Right kidney (tissue), 9 donors: Measurements from ENCODE around the gene TLE4.
"Not testable (repeated sequence)": the region's sequence is repeated elsewhere in the genome, so short reads cannot be mapped to it uniquely, and the experiment has no call there.

ENCODE experiments used
- DNase-seq: peaks from one replicate; pipeline ENCODE4 v3.0.0-alpha.2; 2016
- long read RNA-seq, 8 donors: transcript quantifications; one replicate each; lab custom pipeline, GENCODE V29; 2026

Gene TLE4
- long read RNA-seq, donor 1, partial matches to known transcripts, result 0 of 1 reads
- long read RNA-seq, donor 1, other reads (novel, unspliced or antisense), result 0 of 1 reads
- long read RNA-seq, donor 2, partial matches to known transcripts, result 0 of 2 reads
- long read RNA-seq, donor 2, other reads (novel, unspliced or antisense), result 0 of 2 reads
- long read RNA-seq, donor 3, partial matches to known transcripts, result 6 of 6 reads
- long read RNA-seq, donor 3, other reads (novel, unspliced or antisense), result 0 of 6 reads
- long read RNA-seq, donor 4, partial matches to known transcripts, result 0 of 1 reads
- long read RNA-seq, donor 4, other reads (novel, unspliced or antisense), result 0 of 1 reads
- long read RNA-seq, donor 5, partial matches to known transcripts, result 0 of 2 reads
- long read RNA-seq, donor 5, other reads (novel, unspliced or antisense), result 0 of 2 reads
- long read RNA-seq, donor 6, result 0 reads
- long read RNA-seq, donor 7, result 0 reads
- long read RNA-seq, donor 8, partial matches to known transcripts, result 0 of 1 reads
- long read RNA-seq, donor 8, other reads (novel, unspliced or antisense), result 0 of 1 reads

DNA sequence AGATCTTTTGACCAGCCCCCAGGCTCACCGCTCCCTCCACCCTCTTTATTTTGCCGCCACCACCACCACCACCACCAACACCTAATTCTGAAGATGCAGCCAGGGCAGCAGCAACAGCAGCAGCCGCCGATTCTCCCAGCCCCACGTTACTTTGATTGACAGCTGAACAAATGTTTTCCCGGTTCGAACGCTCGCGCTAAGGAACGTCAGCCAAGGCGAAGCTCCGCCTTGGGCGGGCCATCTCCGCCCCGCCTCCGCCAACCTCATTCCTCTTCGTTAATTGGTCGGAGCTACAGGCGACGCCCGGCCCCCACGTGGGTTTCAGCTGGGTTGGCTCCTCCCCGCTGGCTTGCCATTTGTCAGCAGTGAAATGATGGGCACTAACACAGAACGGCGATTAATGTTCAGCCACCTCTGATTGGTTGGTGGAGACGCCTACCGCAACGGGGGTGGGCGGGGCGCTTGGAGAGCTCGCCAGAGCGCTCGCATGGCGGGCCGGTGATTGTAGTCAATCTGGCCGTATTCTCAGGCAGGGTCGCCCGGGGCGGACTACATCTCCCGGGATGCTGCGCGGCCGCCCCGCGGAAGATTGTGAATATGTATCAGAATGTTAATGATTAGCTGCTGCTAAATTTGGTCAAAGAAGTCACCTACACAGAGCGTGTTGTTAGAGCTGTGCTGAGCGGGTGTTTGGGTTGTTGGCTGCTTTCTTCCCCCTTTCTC, at the start of gene TLE4:
Gene TLE4, plus strand, starts transcription at position 657 of the 723 bp plus-strand sequence. CDS start 826 bp downstream, outside the sequence.
- DNase-seq, result peak; percentile 94

DNA sequence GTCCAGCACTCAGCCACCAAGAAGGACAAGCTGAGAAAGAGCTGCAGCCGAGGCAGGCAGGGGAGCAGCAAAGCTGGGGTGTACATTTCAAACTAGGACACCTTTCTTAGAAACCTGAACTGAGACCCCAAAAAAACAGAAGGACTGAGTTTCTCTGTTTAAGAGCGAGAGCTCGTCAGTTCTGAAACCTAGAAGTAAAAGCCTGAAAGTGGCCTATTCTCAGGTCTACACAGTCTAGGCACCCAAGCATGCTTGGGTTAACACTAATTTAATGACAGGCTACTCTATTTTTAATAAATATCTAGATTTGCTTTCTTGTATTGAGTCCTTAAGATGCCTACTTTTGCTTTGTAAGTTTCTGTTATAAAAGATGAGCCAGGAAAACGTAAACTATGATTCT, 49.0 kb upstream of the TLE4 start:
- no peak for DNase-seq

DNA sequence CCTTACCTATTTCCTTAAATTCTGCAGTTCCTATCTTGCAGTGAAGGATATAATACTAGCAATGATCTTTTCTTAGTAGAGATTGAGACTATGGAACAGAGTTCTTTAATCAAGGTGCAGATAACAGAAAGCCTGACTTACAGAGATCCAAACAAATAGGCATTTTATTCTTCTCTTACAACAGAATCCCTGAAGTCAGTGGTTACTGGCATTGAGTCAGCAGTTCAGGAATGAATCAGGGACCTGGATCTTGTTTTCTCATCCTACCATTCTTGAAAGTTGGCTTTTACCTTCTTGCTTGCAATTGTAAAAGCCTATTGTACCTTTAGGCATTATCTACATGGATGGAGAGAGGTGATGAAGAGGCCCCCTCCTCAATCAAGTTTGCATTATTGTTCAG, 47.5 kb upstream of the TLE4 start:
- no peak for DNase-seq

DNA sequence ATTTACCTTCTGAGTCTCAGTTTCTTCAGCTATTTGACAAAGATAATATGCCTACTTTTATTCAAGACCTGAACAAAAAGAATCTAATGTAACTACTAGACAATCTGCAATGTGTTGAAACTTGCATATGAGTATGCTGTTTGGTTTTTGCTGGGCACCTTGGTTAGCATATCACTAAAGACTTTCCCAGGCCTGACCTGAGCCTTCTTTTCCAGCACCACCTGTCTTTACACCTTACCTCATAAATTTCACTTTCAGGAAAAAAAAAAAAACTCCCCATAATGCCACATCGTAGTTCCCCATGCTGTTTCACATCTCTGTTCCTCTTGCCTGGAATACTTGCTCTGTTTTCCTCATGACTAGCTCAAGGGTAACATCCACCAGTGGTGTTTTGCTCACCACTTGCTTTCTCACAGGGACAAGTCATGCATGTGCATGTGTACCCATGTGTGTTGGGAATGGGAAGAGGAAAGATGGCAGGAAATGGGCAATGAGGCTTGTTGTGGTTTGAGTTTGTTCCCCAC, 45.6 kb upstream of the TLE4 start:
- DNase-seq, result no peak

DNA sequence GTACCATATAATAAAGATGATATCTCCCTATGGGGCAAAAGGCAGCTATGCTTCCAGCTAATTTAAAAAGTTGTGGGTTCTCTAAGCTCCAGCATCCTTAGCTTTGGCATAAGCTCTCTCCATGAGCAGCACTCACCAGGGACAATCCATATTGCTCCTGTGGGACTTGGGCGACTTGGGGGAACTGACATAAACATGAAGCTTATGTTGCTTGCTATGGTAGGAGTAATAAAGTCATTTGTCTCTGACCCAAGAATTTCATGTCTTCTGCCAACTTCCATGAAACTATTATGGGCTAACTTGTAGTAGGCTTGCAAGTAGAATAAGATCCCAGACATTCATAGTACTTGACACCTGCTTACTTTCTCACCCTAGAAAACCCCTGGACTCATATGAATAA, 36.2 kb upstream of the TLE4 start:
- no peak for DNase-seq

DNA sequence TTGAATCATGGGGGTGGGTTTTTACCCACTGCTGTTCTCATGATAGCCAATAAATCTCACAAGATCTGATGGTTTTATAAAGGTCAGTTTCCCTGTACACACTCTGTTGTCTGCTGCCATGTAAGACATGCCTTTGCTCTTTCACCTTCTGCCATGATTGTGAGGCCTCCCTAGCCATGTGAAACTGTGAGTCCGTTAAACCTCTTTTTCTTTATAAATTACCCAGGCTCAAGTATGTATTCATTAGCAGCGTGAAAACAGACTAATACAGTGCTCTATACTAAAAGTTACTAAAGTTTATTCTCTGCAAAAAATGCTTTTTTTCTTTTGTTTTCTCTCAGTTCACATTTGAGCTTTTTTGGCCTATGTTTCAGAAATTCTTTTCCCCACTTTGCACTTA, 33.9 kb upstream of the TLE4 start:
- DNase-seq, result no peak

DNA sequence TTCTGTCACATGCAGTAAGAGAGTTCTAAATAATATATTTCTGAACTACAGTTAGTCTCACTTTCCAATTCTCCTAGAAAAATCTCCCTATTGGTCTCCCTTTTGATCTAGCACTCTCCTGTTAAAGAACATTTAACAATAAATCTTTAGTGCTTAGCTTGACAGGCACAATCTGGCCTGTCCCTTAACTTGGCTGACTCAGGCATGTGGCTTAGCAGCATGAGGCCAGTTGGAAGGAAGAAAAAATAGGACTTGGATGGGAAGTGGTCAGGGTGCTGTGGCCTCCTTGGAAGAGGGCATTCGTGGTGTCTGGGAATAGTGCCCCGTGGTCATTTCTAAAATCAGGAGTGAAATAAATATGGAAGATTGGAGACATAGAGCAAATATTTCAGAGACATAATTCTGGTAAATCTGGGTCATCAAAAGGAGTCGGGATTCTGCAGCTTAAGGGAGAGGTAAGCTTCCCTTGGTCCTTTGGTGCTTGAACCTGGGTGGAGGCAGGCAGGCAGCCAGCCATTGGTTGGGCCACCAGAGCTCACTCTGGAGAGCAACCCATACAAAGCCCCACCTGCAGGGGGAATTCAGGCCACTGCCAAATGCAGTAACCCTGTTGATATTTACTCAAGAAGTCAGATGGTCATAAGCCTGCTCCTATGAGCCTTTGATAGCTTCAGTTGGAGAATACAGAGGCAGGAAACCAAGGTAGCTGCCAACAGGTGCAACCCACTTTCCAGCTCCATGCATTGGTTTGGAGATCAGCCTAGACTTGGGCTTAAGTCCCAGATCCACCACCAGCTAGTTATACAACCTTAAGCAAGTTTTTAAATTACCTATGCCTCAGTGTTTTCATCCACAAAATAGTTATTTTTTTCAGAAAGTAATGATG, 28.8 kb upstream of the TLE4 start:
- no peak for DNase-seq

DNA sequence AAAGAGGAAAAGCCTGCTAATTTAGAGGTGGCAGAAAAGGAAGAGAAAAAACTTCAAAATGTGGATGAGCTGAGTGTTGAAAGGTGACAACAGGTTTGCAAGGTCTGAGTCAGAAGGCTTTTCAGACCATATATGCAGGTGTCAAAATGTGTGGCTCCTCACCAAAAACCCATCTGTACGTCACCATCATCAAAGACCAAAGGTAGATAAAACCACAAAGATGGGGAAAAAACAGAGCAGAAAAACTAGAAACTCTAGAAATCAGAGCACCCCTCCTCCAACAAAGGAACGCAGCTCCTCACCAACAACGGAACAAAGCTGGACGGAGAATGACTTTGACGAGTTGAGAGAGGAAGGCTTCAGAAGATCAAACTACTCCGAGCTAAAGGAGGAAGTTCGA, 27.4 kb upstream of the TLE4 start:
- DNase-seq, result not testable (repeated sequence)

DNA sequence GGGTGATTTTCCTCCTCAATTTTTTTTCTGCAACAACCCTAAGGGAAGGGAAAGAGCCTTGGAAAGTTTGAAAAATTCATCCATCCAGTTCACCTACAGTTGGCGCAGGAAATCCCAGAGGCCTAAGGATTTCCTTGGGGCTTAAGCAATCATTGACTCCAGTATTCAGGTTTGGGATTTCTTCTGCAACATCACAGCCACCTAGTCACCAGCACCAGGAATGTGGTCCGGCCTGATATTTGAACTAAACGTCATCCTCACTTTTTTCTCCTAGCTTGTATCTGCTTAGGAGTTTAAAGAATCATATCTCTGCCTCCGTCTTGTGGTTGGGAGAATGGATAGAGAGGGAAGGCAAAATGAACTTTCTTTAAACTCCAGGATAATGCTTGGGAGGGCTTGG, 20.2 kb upstream of the TLE4 start:
- no peak for DNase-seq

DNA sequence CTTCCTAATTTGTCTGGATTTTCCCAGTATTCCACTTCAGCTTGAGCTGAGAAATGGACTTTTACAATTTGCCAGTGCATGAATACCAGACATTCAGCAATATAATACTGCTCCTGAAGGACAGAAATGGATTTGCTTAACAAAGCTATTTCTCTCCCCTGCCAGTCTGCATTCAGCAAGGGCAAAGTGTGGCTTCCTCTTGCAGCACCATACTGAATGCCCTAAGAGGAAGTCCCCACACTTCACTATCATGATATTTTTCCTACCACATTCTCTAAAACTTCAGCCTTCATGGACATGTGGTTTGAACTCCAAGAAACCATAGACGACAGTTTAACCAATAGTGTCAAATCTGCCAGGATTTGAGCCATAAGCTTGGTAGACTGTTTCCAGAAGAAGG, 19.8 kb upstream of the TLE4 start:
- DNase-seq, result no peak

DNA sequence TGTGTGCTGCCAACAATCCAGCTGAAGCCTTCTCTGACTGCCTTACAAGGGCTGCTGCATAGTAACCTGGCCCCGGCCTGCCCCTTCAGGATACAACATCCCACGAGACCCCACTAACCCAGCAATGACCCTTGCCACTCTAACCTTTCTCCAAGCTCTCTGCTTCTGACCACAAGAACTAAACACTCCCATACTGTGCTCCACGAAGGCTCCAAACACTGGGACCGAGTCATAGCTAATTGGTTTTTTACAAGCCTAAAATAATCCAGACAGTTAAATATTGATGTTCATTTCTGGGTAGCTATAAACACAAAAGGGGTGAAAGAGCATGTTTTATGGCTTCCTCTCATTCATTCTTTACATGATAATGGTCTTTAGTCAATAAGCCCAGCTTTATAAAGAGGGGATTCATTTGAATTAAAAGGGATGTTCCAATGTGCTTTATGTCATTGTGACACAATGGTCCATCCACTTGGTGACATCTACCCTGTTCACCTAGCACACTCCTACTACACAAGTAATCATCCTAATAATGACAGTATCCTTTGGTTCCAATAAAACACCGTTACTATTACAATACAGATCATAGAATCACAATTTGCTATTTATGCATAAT, 16.2 kb upstream of the TLE4 start:
- DNase-seq, result no peak

DNA sequence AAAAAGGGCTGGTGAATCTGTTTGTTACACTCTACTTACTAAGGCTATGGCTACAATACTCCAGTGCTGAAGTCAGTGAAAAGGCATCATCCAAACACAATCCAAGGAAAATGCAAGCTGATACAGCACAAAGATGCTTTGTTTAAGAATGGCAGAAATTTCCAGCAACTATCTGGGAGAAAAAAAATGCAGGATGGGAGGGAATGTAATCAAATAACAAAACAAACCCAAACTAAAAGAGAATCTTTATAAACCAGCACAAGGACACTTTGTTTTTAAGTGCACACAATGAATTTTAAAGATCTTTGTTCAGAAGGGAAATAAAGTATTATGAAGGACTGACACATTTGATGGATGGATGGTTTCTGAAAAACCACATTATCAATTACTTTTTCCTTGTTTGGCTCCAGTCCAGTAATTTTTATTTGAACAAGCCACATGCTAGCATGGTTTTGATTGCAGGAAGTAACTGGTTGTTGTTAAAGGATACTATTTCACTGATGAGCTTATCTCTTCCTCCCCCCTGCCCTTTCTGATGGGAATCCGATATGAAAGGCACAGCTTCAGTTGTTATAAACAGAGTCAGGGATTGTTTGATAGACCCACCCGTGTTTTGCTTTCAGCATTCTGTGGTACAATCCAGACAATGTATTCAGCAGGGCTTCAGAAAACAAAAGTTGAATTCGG, 12.1 kb upstream of the TLE4 start:
- DNase-seq, result peak; percentile 17

DNA sequence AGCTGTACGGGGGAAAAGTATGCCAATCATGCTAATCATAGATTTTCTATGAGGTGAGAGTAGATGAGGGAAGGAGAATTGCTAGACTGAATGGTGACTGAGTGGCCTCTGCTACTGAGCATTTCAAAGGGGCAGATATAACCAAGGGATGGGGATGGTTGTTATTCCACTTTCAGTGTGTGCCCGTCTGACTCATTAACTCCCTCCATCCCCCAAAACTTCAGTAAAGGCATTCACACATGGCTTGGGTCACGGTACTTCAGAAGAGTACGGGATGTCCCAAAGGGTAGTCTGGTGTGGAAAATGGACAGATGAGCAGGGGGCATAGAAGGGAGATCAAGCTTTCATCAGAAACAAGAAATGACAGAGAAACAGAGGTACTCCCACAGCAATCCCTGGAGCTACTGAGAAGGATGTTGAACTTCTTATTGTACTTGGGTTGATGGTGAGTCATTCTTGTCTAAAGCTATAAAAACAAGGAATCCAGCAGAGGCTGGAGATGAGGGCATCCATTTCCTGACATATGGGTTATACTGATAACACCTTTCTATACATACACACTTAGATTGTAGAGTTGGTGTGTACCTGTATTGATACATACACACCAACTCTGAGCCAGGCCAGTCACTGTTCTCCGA, 8.9 kb upstream of the TLE4 start:
- no peak for DNase-seq

DNA sequence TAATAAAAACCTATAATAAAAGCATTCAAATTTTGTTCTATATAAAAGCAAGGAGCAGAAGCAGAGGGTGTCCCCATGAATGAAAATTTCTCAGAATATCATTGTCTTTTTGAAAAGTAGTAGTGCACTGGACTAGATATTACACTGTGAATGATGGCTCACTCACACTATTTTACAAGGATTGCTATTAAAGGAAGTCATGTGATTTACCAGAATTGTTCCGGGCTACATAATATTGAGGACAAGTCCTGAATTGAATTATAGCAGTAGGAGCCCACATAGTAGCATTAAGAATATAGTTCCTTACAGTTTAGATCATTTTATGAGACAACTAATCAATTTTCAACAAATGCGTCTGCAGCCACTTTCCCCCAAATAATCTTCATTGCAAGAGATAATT, 7.7 kb upstream of the TLE4 start:
- DNase-seq, result no peak

DNA sequence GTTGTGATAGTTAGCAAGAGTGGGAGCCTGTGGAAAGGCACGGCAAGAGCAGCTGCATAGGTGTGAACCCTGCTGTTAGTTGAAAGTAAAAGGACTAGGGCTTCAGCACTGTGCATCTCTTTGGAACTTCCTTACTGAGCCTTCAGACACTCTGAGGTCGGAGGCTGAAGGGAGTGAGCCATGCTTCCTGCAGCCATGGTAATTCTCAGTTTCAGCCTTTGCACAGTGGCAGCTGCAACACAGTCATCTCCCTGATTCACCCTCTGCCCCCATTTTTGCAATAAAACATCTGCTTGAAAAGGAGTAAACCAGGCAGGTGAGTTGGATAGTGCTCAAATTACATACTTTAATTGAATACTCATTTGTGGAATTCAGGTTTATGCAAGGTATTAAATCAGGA, 6.5 kb upstream of the TLE4 start:
- DNase-seq, result no peak

DNA sequence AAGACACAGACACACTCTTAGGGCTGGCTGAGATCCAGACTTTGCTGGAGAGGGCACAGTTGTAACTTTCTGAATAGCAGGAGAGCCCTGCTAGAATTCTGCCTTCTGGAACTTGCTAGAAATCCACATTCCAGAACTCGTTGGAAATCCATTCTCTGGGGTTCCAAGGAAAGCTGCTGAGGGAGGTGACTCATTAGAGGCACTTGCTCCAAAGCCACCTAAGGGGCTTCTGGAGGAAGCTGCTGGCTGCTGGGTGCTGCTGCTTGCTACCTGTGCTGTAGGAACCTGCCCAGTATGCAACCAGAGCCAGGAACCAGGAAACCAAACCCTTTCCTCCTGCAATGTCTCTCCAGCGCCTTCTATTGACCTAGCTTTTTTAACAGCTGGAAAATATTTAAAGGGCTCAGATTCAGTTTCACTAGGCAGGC, 4.1 kb upstream of the TLE4 start:
- DNase-seq, result no peak

DNA sequence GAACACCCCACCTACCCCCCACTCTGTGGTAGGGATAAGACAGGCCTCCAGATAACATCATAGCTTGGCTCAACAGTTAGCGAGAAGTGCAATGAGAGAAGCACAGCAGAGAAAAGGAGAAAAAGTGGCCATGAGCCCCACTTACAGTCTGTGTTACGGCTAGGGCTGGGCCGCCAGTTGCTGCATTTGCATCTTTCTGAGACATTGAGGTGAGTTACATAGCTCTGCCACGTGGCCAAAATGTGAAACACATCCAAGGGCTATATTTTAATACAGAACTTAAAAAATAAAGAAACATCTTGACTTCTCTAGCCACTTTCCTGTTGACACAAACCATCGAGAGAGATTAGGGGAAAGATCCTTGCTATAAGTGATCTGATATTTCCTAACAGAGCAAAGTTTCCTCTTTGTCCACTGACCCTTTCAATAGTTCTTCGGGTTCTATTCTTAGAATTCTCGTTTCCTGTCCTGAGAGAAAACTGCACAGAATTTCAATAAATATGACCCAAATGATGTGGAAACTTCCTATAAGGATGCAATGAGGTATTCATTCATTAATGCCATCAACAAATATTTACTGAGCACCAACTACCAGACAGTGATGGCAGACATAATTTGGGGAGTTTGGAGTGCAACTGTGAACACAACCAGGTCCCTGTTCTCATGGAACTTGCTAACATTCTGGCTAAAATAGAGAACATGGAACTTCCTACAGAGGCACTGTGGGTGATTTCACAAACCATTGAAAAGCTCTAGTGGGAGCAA, 3.2 kb upstream of the TLE4 start:
- DNase-seq, result no peak

DNA sequence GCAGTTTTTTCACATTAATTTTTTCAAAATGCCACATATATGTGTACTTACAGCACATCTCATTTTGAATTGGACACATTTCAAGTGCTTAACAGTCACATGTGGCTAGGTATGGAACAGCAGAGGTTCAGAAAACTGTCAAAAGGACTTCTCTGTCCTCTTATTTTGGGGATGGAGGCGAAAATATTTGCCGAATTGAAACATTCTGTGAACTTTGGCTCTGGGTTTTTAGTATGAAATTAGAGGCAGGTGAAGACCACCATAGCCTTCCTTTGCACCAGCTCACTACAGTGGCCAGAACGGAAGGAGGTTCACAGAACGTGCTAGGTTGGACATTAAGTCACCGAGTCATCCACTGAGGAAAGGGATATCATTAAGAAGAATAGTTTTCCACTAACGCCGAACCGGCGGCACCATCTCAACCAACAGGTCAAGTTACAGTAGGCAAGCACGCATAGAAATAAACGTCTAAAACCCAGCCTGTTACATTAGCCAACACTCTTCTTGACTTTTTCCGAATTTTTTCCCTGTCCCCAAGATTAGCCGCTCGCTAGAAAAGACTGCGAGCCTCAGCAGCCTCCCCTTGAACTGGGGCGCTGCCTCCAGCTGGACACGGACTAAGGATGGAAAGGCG, 1.8 kb upstream of the TLE4 start:
- no peak for DNase-seq
